ENCODE data around the gene MCTP1. TPM values are rescaled to one million over a fixed set of nuclear protein-coding genes. Genes with fewer than 3 reads are reported as not detected.

MCTP1 gene
- total RNA-seq, 1 donor from 2014 or later = 3.7 TPM

- Histone ChIP-seq H3K9me3 (ENCODE audit: low read depth) (no peaks in the 10 kb centered on the region), H3K79me2 (ENCODE audit: low read depth) (no peaks in the 10 kb centered on the region), H3K4me1 (no peaks in the 10 kb centered on the region), H3K36me3 (no peaks in the 10 kb centered on the region), H4K20me1 (ENCODE audit: low read depth) (no peaks in the 10 kb centered on the region), H3K4me3 (no peak overlapping the region), H3K9ac (no peak overlapping the region), H3K27ac (no peak overlapping the region), H3K4me2 (no peak overlapping the region), H2AFZ (replicated peaks) (no peak overlapping the region), H3F3A (ENCODE audit: low read depth) (no peaks in the 10 kb centered on the region), H3K27me3 (no peaks in the 10 kb centered on the region)
- Mint-ChIP-seq H3K27me3 (ENCODE audit: insufficient read depth, low read depth) (no peaks in the 10 kb centered on the region), H3K9me3 (no peaks in the 10 kb centered on the region), H3K4me3 (no peak overlapping the region), H3K36me3 (no peaks in the 10 kb centered on the region), H3K4me1 (no peaks in the 10 kb centered on the region), H3K27ac (no peak overlapping the region)
- no peak for DNase-seq (ENCODE audit: low spot score)
- TF ChIP-seq EZH2 (IDR thresholded peaks at IDR 0.05) (no peak), EZH2phosphoT487 (IDR thresholded peaks at IDR 0.05) (no peak), CTCF (IDR thresholded peaks at IDR 0.05) (peak; percentile 17)
These were observed 46.2 kb downstream of the MCTP1 start for GRCh38 chr5:95238560-95239325.

- Mint-ChIP-seq H3K9me3 (peaks cover 4% of the 10 kb centered on the region), H3K36me3 (no peaks in the 10 kb centered on the region), H3K4me3 (no peak overlapping the region), H3K27me3 (ENCODE audit: insufficient read depth, low read depth) (no peaks in the 10 kb centered on the region), H3K27ac (no peak overlapping the region), H3K4me1 (no peaks in the 10 kb centered on the region)
- Histone ChIP-seq H3K27me3 (no peaks in the 10 kb centered on the region), H4K20me1 (ENCODE audit: low read depth) (no peaks in the 10 kb centered on the region), H3K4me1 (no peaks in the 10 kb centered on the region), H3K36me3 (no peaks in the 10 kb centered on the region), H3K27ac (no peak overlapping the region), H3K4me2 (no peak overlapping the region), H3K4me3 (no peak overlapping the region), H3K9me3 (ENCODE audit: low read depth) (no peaks in the 10 kb centered on the region), H3F3A (ENCODE audit: low read depth) (no peaks in the 10 kb centered on the region), H3K9ac (no peak overlapping the region), H2AFZ (replicated peaks) (no peak overlapping the region), H3K79me2 (ENCODE audit: low read depth) (no peaks in the 10 kb centered on the region)
- TF ChIP-seq CTCF (IDR thresholded peaks at IDR 0.05) (no peak), EZH2phosphoT487 (IDR thresholded peaks at IDR 0.05) (no peak), EZH2 (IDR thresholded peaks at IDR 0.05) (no peak)
- no peak for DNase-seq (ENCODE audit: low spot score)
These were observed 47.6 kb downstream of the MCTP1 start for GRCh38 chr5:95237324-95237723.

DNA sequence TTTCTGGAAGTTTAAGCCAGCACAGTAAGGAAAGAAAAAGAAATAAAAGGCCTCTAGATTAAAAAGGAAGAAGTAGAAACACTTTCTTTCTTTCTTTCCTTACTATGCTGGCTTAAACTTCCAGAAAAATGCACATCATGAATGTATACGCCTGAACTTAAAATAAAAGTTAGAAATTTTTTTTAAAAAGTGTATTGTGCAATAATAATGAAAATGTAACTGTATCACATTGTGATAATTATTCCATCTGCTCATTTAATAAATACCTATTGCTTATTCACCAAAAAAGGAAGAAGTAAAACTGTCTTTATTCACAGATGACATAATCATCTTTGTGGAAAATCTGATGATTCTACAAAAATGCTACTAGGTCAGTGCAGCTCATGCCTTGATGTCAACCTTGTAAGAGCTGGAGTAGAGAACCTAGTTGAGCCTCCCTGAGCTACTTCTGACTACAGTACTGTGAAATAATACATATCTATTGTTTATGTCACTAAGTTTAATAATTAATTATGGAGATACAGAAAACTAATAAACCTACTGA lies 49.4 kb downstream of the MCTP1 start:
- Histone ChIP-seq H3K4me1 (no peaks in the 10 kb centered on the region), H4K20me1 (ENCODE audit: low read depth) (no peaks in the 10 kb centered on the region), H3K4me3 (no peak overlapping the region), H3K36me3 (no peaks in the 10 kb centered on the region), H2AFZ (replicated peaks) (no peak overlapping the region), H3K9ac (no peak overlapping the region), H3K9me3 (ENCODE audit: low read depth) (no peaks in the 10 kb centered on the region), H3K27ac (no peak overlapping the region), H3K4me2 (no peak overlapping the region), H3K27me3 (no peaks in the 10 kb centered on the region), H3K79me2 (ENCODE audit: low read depth) (no peaks in the 10 kb centered on the region), H3F3A (ENCODE audit: low read depth) (no peaks in the 10 kb centered on the region)
- Mint-ChIP-seq H3K9me3 (peaks cover 4% of the 10 kb centered on the region), H3K27ac (no peak overlapping the region), H3K27me3 (ENCODE audit: insufficient read depth, low read depth) (no peaks in the 10 kb centered on the region), H3K4me3 (no peak overlapping the region), H3K36me3 (no peaks in the 10 kb centered on the region), H3K4me1 (no peaks in the 10 kb centered on the region)
- no peak for DNase-seq (ENCODE audit: low spot score)
- TF ChIP-seq CTCF (IDR thresholded peaks at IDR 0.05) (no peak), EZH2phosphoT487 (IDR thresholded peaks at IDR 0.05) (no peak), EZH2 (IDR thresholded peaks at IDR 0.05) (no peak)

All from neural progenitor cell (in vitro differentiated cells).